Ovary (tissue), 3 donors: Measurements from ENCODE around the gene DLD.

ENCODE experiments used
- EP300 ChIP-seq: sonication (generic); formaldehyde crosslinking; IDR thresholded peaks from one replicate; pipeline ENCODE4 v1.6.1; 2017; ENCODE audit warnings: antibody characterized with exemption
- POLR2A ChIP-seq: fragments of 450-650 bp; IDR thresholded peaks from one replicate; pipeline ENCODE4 v1.6.1; 2017; ENCODE audit warnings: antibody characterized with exemption, mild to moderate bottlenecking, moderate library complexity
- TF ChIP-seq, protein P1 (sequence below), 3 donors: fragments of 450-650 bp in 2 of 3; fragments of 200-600 bp in 1 of 3; IDR thresholded peaks; one replicate each; pipeline versions ENCODE4 v1.5.1 to v1.8.0; 2016 to 2022; ENCODE audit warnings: antibody characterized with exemption in 3 of 3, mild to moderate bottlenecking in 1 of 3
- donor health status: DM: no; HTN: no; CAD: no.

DNA sequence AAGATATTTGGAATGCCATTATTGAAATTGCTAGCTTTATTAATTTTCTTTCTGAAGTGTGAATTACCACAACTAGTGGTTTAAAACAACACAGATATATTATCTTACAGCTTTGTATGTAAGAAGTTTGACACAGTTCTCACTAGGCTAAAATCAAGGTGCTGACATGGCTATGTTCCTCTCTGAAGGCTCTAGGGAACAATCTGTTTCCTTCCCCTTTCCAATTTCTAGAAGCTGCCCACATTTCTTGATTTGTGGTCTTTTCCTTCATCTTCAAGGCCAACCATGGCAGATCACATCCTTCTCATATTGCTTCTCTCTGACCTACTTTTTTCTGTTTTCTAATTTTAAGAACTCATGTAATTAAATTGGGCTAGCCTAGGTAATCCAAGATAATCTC is 44.7 kb upstream of the DLD start:
- TF ChIP-seq POLR2A, result no peak
- TF ChIP-seq, protein P1, sequence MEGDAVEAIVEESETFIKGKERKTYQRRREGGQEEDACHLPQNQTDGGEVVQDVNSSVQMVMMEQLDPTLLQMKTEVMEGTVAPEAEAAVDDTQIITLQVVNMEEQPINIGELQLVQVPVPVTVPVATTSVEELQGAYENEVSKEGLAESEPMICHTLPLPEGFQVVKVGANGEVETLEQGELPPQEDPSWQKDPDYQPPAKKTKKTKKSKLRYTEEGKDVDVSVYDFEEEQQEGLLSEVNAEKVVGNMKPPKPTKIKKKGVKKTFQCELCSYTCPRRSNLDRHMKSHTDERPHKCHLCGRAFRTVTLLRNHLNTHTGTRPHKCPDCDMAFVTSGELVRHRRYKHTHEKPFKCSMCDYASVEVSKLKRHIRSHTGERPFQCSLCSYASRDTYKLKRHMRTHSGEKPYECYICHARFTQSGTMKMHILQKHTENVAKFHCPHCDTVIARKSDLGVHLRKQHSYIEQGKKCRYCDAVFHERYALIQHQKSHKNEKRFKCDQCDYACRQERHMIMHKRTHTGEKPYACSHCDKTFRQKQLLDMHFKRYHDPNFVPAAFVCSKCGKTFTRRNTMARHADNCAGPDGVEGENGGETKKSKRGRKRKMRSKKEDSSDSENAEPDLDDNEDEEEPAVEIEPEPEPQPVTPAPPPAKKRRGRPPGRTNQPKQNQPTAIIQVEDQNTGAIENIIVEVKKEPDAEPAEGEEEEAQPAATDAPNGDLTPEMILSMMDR (IDR thresholded peaks at IDR 0.05), result no peak
- no peak for TF ChIP-seq EP300
